Kidney (tissue), 14 donors: ENCODE data around the gene ALG11. TPM values are rescaled to one million over a fixed set of nuclear protein-coding genes. Genes with fewer than 3 reads are reported as not detected.
A peak's percentile ranks its signal among the peaks of the same experiment; 100 is the strongest.

Experiments used
- DNase-seq, 5 donors: peaks; one replicate each; pipeline ENCODE4 v3.0.0-alpha.2; 2013 to 2020
- FAIRE-seq: peaks from 2 replicates; lab custom pipeline; 2012; peaks lifted over from hg19 to GRCh38; lab: Jason Lieb, UNC
- H3K27ac ChIP-seq, 2 donors: one replicate each; pipeline ENCODE4 v1.7.0; 2013; ENCODE audit warnings: low read depth in 2 of 2, low read length in 2 of 2, inconsistent platforms in 1 of 2
- H3K27me3 ChIP-seq: one replicate; pipeline ENCODE4 v1.7.1; 2013; ENCODE audit warnings: low read length, inconsistent platforms; ENCODE audit not compliant: control insufficient read depth, insufficient read depth
- H3K36me3 ChIP-seq, 3 donors: one replicate each; pipeline versions ENCODE4 v1.7.0 to v1.7.1; 2013; ENCODE audit warnings: low read length in 3 of 3, control low read depth in 1 of 3, inconsistent platforms in 1 of 3; ENCODE audit not compliant: insufficient read depth in 3 of 3, control insufficient read depth in 2 of 3
- H3K4me1 ChIP-seq, 3 donors: one replicate each; pipeline versions ENCODE4 v1.7.0 to v1.7.1; 2013; ENCODE audit warnings: low read length in 3 of 3, inconsistent platforms in 1 of 3, low read depth in 1 of 3; ENCODE audit not compliant: control insufficient read depth in 2 of 3, insufficient read depth in 2 of 3
- H3K4me3 ChIP-seq, 3 donors: one replicate each; pipeline versions ENCODE4 v1.7.0 to v1.8.1; 2013; ENCODE audit warnings: low read length in 3 of 3, control low read depth in 1 of 3, inconsistent platforms in 1 of 3
- H3K9ac ChIP-seq, 3 donors: one replicate each; pipeline versions ENCODE4 v1.7.0 to v1.7.1; 2013; ENCODE audit warnings: low read length in 3 of 3, control low read depth in 1 of 3, inconsistent platforms in 1 of 3
- H3K9me3 ChIP-seq, 3 donors: one replicate each; pipeline versions ENCODE4 v1.7.0 to v1.7.1; 2013; ENCODE audit warnings: low read length in 3 of 3, control low read depth in 1 of 3, inconsistent platforms in 1 of 3; ENCODE audit not compliant: control insufficient read depth in 2 of 3, insufficient read depth in 1 of 3
- CTCF ChIP-seq: IDR thresholded peaks from 3 replicates; pipeline ENCODE4 v1.5.1; 2012; ENCODE audit warnings: mild to moderate bottlenecking, moderate library complexity, borderline replicate concordance; ENCODE audit not compliant: insufficient read depth; ENCODE audit errors: extremely low read depth
- intact Hi-C: fragments of 100-400 bp; cut with DNase I; formaldehyde crosslinking; loops from one replicate; pipeline ENCODE4 v1.11.1; 2022
- polyA plus RNA-seq: library from polyadenylated mRNA; stranded (reverse); fragments of 350-450 nt; fragmentation: Illumina TruSeq; extraction: RNeasy Lipid Tissue Mini Kit (QIAGEN cat#74804); gene quantifications from one replicate; pipeline ENCODE4 v1.2.3, GENCODE V29; 2014; ENCODE audit warnings: low read depth, low replicate concordance; ENCODE audit not compliant: insufficient read depth
- total RNA-seq: library from RNA; stranded (reverse); fragmentation: NEBNext Ultra II Directional; extraction: Animal tissue kit (Norgen Biotek cat#: 25700); gene quantifications from one replicate; pipeline ENCODE4 v1.2.1, GENCODE V29; 2021
- donor health status: control.
- donor health status: control.
- donor health status: control.
- donor health status: control.
- donor health status: control.
- donor health status: DM: yes; HTN: yes; CAD: no.
- donor health status: Normal renal cell carcinoma (clear cell type).

Gene ALG11
- total and polyA plus RNA-seq, 2 donors from 2014 or later: 3.1 to 39.5 TPM

GRCh38 chr13:52004511-52005170 is 7.6 kb upstream of the ALG11 start:
- no peaks in the 10 kb centered on the region for H3K9me3 ChIP-seq
- FAIRE-seq (no peak), DNase-seq (peak in 2 of 5 donors; percentile 16 to 20)
- H3K4me1 ChIP-seq: peaks cover 0 to 13% (median 2%) of the 10 kb centered on the region in 3 donors
- TF ChIP-seq CTCF: no peak
- H3K27ac ChIP-seq: no peak overlapping the region
- H3K4me3 ChIP-seq: no peak overlapping the region
- H3K9ac ChIP-seq: no peak overlapping the region
- H3K27me3 ChIP-seq: no peaks in the 10 kb centered on the region
- H3K36me3 ChIP-seq: no peaks in the 10 kb centered on the region
- intact Hi-C loops: no loop called here

GRCh38 chr13:52005841-52006522 is 6.2 kb upstream of the ALG11 start:
- H3K4me3 ChIP-seq: no peak overlapping the region
- no peaks in the 10 kb centered on the region for H3K36me3 ChIP-seq
- FAIRE-seq (no peak), DNase-seq (no peak)
- no peak overlapping the region for H3K9ac ChIP-seq
- TF ChIP-seq CTCF: no peak
- no peaks in the 10 kb centered on the region for H3K27me3 ChIP-seq
- H3K9me3 ChIP-seq: no peaks in the 10 kb centered on the region
- peaks cover 0 to 15% (median 12%) of the 10 kb centered on the region in 3 donors for H3K4me1 ChIP-seq
- no peak overlapping the region for H3K27ac ChIP-seq
- intact Hi-C loops: no loop called here

GRCh38 chr13:52006523-52007245 is 5.5 kb upstream of the ALG11 start:
- no peak for DNase-seq

More at GRCh38 chr13:52006523-52007245, 5.5 kb upstream of the ALG11 start:
- TF ChIP-seq CTCF: no peak
- intact Hi-C loops: no loop called here
- no peak overlapping the region for H3K9ac ChIP-seq
- H3K9me3 ChIP-seq: no peaks in the 10 kb centered on the region
- FAIRE-seq: no peak
- H3K27me3 ChIP-seq: no peaks in the 10 kb centered on the region
- no peak overlapping the region for H3K4me3 ChIP-seq
- no peak overlapping the region for H3K27ac ChIP-seq
- peaks cover 0 to 17% (median 13%) of the 10 kb centered on the region in 3 donors for H3K4me1 ChIP-seq
- H3K36me3 ChIP-seq: no peaks in the 10 kb centered on the region
